K562 (cell line): ENCODE results near the gene C15orf61.

Experiments
- E2F5 ChIP-seq: sonication (generic); formaldehyde crosslinking; IDR thresholded peaks from 2 replicates; pipeline ENCODE4 v1.8.0; 2022; ENCODE audit warnings: mild to moderate bottlenecking, missing genetic modification reagents
- EP300 ChIP-seq: IDR thresholded peaks from 2 replicates; pipeline ENCODE4 v1.6.1; 2012; ENCODE audit warnings: low read length, improper control_type of control experiment
- FOXA3 ChIP-seq, 2 experiments: fragments of 450-650 bp in 1 of 2; sonication (generic) in 1 of 2; formaldehyde crosslinking; IDR thresholded peaks in 1 of 2; conservative IDR thresholded peaks in 1 of 2; 2 replicates each; pipeline versions ENCODE4 v1.4.0 to v1.8.0; 2020 to 2022; ENCODE audit warnings: mild to moderate bottlenecking in 2 of 2, missing genetic modification reagents in 1 of 2
- IFI16 ChIP-seq: fragments of 250-450 bp; sonication (Bioruptor Pico); IDR thresholded peaks from 2 replicates; pipeline ENCODE4 v2.1.2; 2022; ENCODE audit warnings: mild to moderate bottlenecking, inconsistent platforms
- MXI1 ChIP-seq: IDR thresholded peaks from 2 replicates; pipeline ENCODE4 v1.6.1; 2011; ENCODE audit warnings: low read depth, mild to moderate bottlenecking, improper control_type of control experiment, low read length
- PCBP1 ChIP-seq: fragments of 200-400 bp; formaldehyde crosslinking; IDR thresholded peaks from 2 replicates; pipeline ENCODE4 v1.6.1; 2018; ENCODE audit warnings: mild to moderate bottlenecking, low read depth, low read length; ENCODE audit not compliant: poor library complexity, severe bottlenecking
- RBM15 ChIP-seq: fragments of 200-400 bp; formaldehyde crosslinking; IDR thresholded peaks from 2 replicates; pipeline ENCODE4 v1.6.1; 2018; ENCODE audit warnings: mild to moderate bottlenecking, low read length, moderate library complexity; ENCODE audit not compliant: insufficient read depth
- ZNF561 ChIP-seq: fragments of 450-650 bp; formaldehyde crosslinking; conservative IDR thresholded peaks from 2 replicates; pipeline ENCODE4 v1.4.0; 2020; ENCODE audit warnings: mild to moderate bottlenecking, moderate library complexity

GRCh38 chr15:67548236-67548852 lies 27.4 kb downstream of the C15orf61 start:
- TF ChIP-seq PCBP1 (no peak), E2F5 (no peak), RBM15 (no peak), ZNF561 (CRISPR knock-in tag) (no peak), MXI1 (no peak), IFI16 (no peak), FOXA3 (CRISPR knock-in tag; conservative IDR thresholded peaks at IDR 0.05 in 1 of 2, IDR thresholded peaks at IDR 0.05 in 1 of 2) (no peak), EP300 (no peak)
